Measurements from ENCODE around the gene POLR3H.
"Not testable (repeated sequence)": the region's sequence is repeated elsewhere in the genome, so short reads cannot be mapped to it uniquely, and the experiment has no call there.

Gene POLR3H
- 24.4 to 72.5 reads per million in 2 donors for total RNA-seq

- peak; percentile 93 for DNase-seq
Observed at GRCh38 chr22:41543854-41544670, at the start of gene POLR3H. TSS of gene POLR3H (minus strand) at chr22:41544470. CDS start at chr22:41544101, 369 bp downstream.

- not testable (repeated sequence) for DNase-seq
Observed at GRCh38 chr22:41593336-41593960, 49.2 kb upstream of the POLR3H start.

GRCh38 chr22:41589391-41590241, 45.3 kb upstream of the POLR3H start, which contains the start of gene PMM1:
TSS of gene PMM1 (minus strand) at chr22:41589840. CDS start at chr22:41589805, 35 bp downstream.
- DNase-seq: peak; percentile 100

- no peak for DNase-seq
Observed at GRCh38 chr22:41587347-41587723, 43.1 kb upstream of the POLR3H start.

GRCh38 chr22:41585898-41586297, 41.6 kb upstream of the POLR3H start:
- no peak for DNase-seq

GRCh38 chr22:41584881-41585280, 40.6 kb upstream of the POLR3H start:
- no peak for DNase-seq

GRCh38 chr22:41582694-41583093, 38.4 kb upstream of the POLR3H start:
- DNase-seq: no peak

- no peak for DNase-seq
Observed at GRCh38 chr22:41579997-41580355, 35.7 kb upstream of the POLR3H start.

- no peak for DNase-seq
Observed at GRCh38 chr22:41579297-41579996, 35.2 kb upstream of the POLR3H start.

GRCh38 chr22:41578818-41579217, 34.5 kb upstream of the POLR3H start:
- DNase-seq: no peak

GRCh38 chr22:41578114-41578513, 33.8 kb upstream of the POLR3H start:
- DNase-seq: no peak

- peak; percentile 8 for DNase-seq
Observed at GRCh38 chr22:41576877-41577276, 32.6 kb upstream of the POLR3H start.

GRCh38 chr22:41575533-41575932, 31.3 kb upstream of the POLR3H start:
- DNase-seq: no peak

- no peak for DNase-seq
Observed at GRCh38 chr22:41574847-41575381, 30.6 kb upstream of the POLR3H start.

- no peak for DNase-seq
Observed at GRCh38 chr22:41573677-41574076, 29.4 kb upstream of the POLR3H start.

GRCh38 chr22:41572305-41572704, 28.0 kb upstream of the POLR3H start:
- DNase-seq: not testable (repeated sequence)

- DNase-seq: no peak
Observed at GRCh38 chr22:41571786-41572185, 27.5 kb upstream of the POLR3H start.

- no peak for DNase-seq
Observed at GRCh38 chr22:41570221-41570620, 26.0 kb upstream of the POLR3H start.

GRCh38 chr22:41568811-41569210, 24.5 kb upstream of the POLR3H start:
- DNase-seq: no peak

- DNase-seq: no peak
Observed at GRCh38 chr22:41567512-41567768, 23.2 kb upstream of the POLR3H start.

- no peak for DNase-seq
Observed at GRCh38 chr22:41565403-41566054, 21.3 kb upstream of the POLR3H start.

GRCh38 chr22:41564563-41564962, 20.3 kb upstream of the POLR3H start:
- DNase-seq: no peak
